Measurements from ENCODE around the gene ARID5B. TPM values are rescaled to one million over a fixed set of nuclear protein-coding genes. Genes with fewer than 3 reads are reported as not detected.

The ARID5B gene
- total RNA-seq, 1 donor from 2014 or later: 13.7 TPM

DNA sequence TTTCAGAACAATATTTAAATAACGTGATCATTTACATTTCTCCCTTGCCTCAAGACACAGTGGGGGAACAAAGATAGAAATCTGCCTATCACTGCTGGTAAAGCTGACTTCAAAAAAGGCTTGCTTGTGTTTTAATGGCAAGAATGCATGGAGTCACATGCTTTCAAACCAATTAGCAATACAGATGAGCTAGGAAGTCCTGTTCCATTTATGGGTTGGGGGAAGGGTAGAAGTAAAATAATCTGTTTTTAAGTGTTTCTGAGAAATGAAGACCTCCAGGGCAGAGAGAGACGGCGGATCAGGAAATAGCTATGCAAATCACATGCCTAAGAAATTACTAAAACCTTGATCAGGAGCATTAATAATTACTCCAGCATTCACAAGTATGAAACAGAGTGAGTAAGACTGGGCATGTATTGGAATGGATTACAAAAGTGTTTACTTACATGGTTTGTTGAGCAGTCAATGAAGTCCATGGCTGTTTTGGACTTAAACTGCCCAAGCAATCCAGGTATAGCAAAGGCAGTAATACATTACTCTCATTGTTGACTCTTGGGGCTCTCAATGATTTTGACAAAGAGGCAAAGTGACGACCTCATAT is 142.0 kb downstream of the ARID5B start:
- TF ChIP-seq, protein P1, sequence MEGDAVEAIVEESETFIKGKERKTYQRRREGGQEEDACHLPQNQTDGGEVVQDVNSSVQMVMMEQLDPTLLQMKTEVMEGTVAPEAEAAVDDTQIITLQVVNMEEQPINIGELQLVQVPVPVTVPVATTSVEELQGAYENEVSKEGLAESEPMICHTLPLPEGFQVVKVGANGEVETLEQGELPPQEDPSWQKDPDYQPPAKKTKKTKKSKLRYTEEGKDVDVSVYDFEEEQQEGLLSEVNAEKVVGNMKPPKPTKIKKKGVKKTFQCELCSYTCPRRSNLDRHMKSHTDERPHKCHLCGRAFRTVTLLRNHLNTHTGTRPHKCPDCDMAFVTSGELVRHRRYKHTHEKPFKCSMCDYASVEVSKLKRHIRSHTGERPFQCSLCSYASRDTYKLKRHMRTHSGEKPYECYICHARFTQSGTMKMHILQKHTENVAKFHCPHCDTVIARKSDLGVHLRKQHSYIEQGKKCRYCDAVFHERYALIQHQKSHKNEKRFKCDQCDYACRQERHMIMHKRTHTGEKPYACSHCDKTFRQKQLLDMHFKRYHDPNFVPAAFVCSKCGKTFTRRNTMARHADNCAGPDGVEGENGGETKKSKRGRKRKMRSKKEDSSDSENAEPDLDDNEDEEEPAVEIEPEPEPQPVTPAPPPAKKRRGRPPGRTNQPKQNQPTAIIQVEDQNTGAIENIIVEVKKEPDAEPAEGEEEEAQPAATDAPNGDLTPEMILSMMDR (IDR thresholded peaks at IDR 0.05; ENCODE audit: borderline replicate concordance): no peak
- no peak overlapping the region for H3K27ac ChIP-seq (replicated peaks)
- no peaks in the 10 kb centered on the region for H3K36me3 ChIP-seq
- intact Hi-C loops (cut with micrococcal nuclease): no loop called here
- H3K9me3 ChIP-seq (replicated peaks): no peaks in the 10 kb centered on the region
- no peak overlapping the region for H3K4me3 ChIP-seq
- H3K27me3 ChIP-seq (ENCODE audit: low read depth): no peaks in the 10 kb centered on the region
- peaks cover 61% of the 10 kb centered on the region for H3K4me1 ChIP-seq
- DNase-seq: no peak

DNA sequence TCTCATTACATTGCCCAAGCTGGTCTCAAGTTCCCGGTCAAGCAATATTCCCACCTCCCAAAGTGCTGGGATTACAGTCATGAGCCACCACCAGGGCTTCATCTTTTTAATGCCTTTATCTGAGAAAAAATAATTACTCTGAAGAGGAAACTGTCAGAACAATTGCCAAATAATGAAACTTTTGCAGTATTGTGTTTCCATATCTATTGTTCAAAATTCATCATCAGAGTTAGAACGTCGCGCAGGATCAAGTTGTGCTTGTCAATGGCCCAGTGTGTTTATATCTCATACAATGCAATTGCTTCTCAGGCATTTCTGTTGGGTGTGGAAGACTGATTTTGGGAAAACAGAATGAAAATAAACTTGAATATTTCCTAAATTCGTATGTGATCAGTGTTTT is 143.1 kb downstream of the ARID5B start:
- intact Hi-C loops (cut with micrococcal nuclease): no loop called here
- peak overlapping the region; percentile 94 for H3K27ac ChIP-seq (replicated peaks)
- TF ChIP-seq, protein P1 (IDR thresholded peaks at IDR 0.05; ENCODE audit: borderline replicate concordance): peak; percentile 15
- no peaks in the 10 kb centered on the region for H3K9me3 ChIP-seq (replicated peaks)
- no peak for DNase-seq
- no peak overlapping the region for H3K4me3 ChIP-seq
- peaks cover 61% of the 10 kb centered on the region for H3K4me1 ChIP-seq
- H3K36me3 ChIP-seq: no peaks in the 10 kb centered on the region
- H3K27me3 ChIP-seq (ENCODE audit: low read depth): no peaks in the 10 kb centered on the region

- Histone ChIP-seq H3K27ac (replicated peaks) (peak overlapping the region; percentile 94), H3K36me3 (no peaks in the 10 kb centered on the region), H3K27me3 (ENCODE audit: low read depth) (no peaks in the 10 kb centered on the region), H3K9me3 (replicated peaks) (no peaks in the 10 kb centered on the region), H3K4me3 (peak overlapping the region; percentile 40), H3K4me1 (peaks cover 71% of the 10 kb centered on the region)
- DNase-seq: no peak
- TF ChIP-seq, protein P1 (IDR thresholded peaks at IDR 0.05; ENCODE audit: borderline replicate concordance): no peak
- intact Hi-C loops (cut with micrococcal nuclease): loop anchor here (5.0 kb wide), 1 partner anchor 36 kb away; no protein-coding TSS in a partner anchor
Measured at GRCh38 chr10:62045765-62046521, 144.4 kb downstream of the ARID5B start.

DNA sequence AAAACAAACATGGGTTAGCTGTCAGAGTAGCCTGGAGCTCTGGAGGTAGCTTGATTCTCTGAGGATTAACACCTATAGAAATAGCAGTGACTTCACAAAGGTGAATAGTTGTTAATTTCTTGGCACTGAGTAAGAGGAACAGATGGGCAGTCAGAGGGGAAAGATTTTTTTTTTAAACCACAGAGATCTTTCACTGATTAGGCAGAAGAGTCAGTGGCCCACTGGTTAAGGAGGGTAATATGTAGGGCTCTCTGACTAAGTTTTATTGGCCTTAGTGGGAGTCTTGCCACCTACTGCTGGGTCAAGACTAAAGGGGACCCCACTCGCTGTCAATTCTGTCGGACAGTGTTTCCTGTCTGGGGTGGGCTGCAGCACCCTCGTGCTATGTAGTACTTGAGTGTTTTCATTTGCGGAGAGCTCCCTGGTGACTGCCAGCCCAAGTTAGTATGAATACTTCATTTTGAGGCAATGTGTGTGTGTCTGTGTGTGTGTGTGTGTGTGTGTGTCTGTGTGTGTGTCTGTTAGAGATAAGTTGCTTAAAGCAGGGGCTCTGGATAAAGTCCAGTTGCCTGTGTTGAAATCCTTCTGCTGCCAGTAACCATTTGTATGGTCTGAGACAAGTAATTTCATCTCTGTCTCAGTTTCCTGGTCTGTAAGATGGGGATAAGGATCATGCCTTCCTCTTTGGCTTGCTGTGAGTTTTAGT is 145.2 kb downstream of the ARID5B start:
- Histone ChIP-seq H3K27me3 (ENCODE audit: low read depth) (no peaks in the 10 kb centered on the region), H3K4me1 (peaks cover 77% of the 10 kb centered on the region), H3K27ac (replicated peaks) (peak overlapping the region; percentile 94), H3K9me3 (replicated peaks) (no peaks in the 10 kb centered on the region), H3K4me3 (no peak overlapping the region), H3K36me3 (peaks cover 3% of the 10 kb centered on the region)
- TF ChIP-seq, protein P1 (IDR thresholded peaks at IDR 0.05; ENCODE audit: borderline replicate concordance): no peak
- DNase-seq: no peak
- intact Hi-C loops (cut with micrococcal nuclease): loop anchor here (5.0 kb wide), 1 partner anchor 36 kb away; no protein-coding TSS in a partner anchor

DNA sequence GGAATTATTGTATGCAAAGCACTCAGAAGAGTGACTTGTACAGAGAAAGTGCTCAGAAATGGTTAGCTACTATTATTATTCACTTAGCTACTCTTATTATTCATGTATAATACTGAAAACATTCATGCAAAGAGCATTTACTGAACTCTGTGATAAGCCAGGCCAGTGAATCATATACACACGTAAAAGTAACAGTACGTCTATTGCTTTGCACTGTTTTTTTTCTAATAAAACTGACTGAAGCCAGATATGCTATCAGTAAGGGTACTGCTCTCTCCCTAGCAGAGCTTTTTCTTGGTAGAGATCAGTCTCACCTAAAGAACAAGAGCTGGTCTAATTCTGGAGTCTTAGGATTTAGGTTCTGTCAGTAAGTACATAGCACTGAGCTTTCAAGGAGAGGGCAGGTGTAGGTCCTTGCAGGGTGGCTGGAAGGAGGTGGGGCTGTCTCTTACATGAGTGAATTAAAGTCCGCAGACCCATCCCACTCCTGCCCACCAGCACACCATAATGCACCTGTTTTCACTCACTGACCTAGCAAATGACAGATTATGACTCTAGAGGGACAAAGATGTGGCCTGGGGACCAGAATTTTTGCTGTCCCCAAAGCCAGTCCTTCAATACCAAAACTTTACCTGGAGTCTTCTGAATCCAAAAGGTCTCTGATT is 145.9 kb downstream of the ARID5B start:
- H3K4me3 ChIP-seq: no peak overlapping the region
- no peaks in the 10 kb centered on the region for H3K27me3 ChIP-seq (ENCODE audit: low read depth)
- no peak for DNase-seq
- H3K36me3 ChIP-seq: peaks cover 10% of the 10 kb centered on the region
- intact Hi-C loops (cut with micrococcal nuclease): loop anchor here (5.0 kb wide), 1 partner anchor 35 kb away; no protein-coding TSS in a partner anchor
- peaks cover 84% of the 10 kb centered on the region for H3K4me1 ChIP-seq
- TF ChIP-seq, protein P1 (IDR thresholded peaks at IDR 0.05; ENCODE audit: borderline replicate concordance): no peak
- peak overlapping the region; percentile 94 for H3K27ac ChIP-seq (replicated peaks)
- no peaks in the 10 kb centered on the region for H3K9me3 ChIP-seq (replicated peaks)

All from left ventricle myocardium inferior (tissue), 1 donor.